ENCODE data around the gene LRMDA.

- no peak for TF ChIP-seq EP300 (IDR thresholded peaks at IDR 0.05; ENCODE audit: borderline replicate concordance)
- no peak for TF ChIP-seq TAF1 (IDR thresholded peaks at IDR 0.05; ENCODE audit: low read depth)
- TF ChIP-seq YY1 (IDR thresholded peaks at IDR 0.05; ENCODE audit: low read depth) = no peak
- no peak for TF ChIP-seq REST (IDR thresholded peaks at IDR 0.05; ENCODE audit: low read depth)
Measured at GRCh38 chr10:76031769-76032699, 600.6 kb downstream of the LRMDA start.

All from Ishikawa (cell line).